Gastrocnemius medialis (tissue), 4 donors: Measurements from ENCODE around the gene KLHL29. TPM values are rescaled to one million over a fixed set of nuclear protein-coding genes. Genes with fewer than 3 reads are reported as not detected.

ENCODE experiments used
- ATAC-seq, 2 donors: fragments of 150-250 bp; one replicate each; pipeline ENCODE4 v1.9.1; 2016
- DNase-seq, 2 donors: peaks; one replicate each; pipeline ENCODE4 v3.0.0-alpha.2; 2019
- H3K27ac ChIP-seq, 4 donors: fragments of 200-600 bp; sonication (generic); 1 replicate in 1 of 4; 2 replicates in 3 of 4; pipeline ENCODE4 v1.5.1; 2016 to 2018; ENCODE audit warnings: mild to moderate bottlenecking in 2 of 4, moderate library complexity in 1 of 4
- H3K27me3 ChIP-seq, 3 donors: fragments of 200-600 bp; sonication (generic) in 2 of 3; 1 replicate in 1 of 3; 2 replicates in 2 of 3; pipeline versions ENCODE4 v1.5.1 to v1.6.0; 2016 to 2019; ENCODE audit warnings: mild to moderate bottlenecking in 1 of 3, moderate library complexity in 1 of 3
- H3K36me3 ChIP-seq, 2 donors: fragments of 200-600 bp; sonication (generic) in 1 of 2; one replicate each; pipeline ENCODE4 v1.5.1; 2017 to 2018
- H3K4me1 ChIP-seq, 2 donors: fragments of 200-600 bp; sonication (generic) in 1 of 2; one replicate each; pipeline ENCODE4 v1.5.1; 2016 to 2017; ENCODE audit warnings: mild to moderate bottlenecking in 2 of 2
- H3K4me3 ChIP-seq, 4 donors: fragments of 200-600 bp; sonication (generic) in 3 of 4; 1 replicate in 1 of 4; 2 replicates in 3 of 4; pipeline ENCODE4 v1.5.1; 2016 to 2019; ENCODE audit warnings: mild to moderate bottlenecking in 2 of 4
- H3K9me3 ChIP-seq, 3 donors: fragments of 200-600 bp; sonication (generic) in 2 of 3; 1 replicate in 1 of 3; 2 replicates in 2 of 3; pipeline ENCODE4 v1.5.1; 2016 to 2019
- CTCF ChIP-seq, 5 experiments: fragments of 450-650 bp in 3 of 5; fragments of 200-600 bp in 2 of 5; sonication (generic) in 2 of 5; IDR thresholded peaks in 4 of 5; conservative IDR thresholded peaks in 1 of 5; 1 replicate in 4 of 5; 2 replicates in 1 of 5; pipeline ENCODE4 v1.5.1; 2016 to 2019; ENCODE audit warnings: antibody characterized with exemption in 5 of 5, mild to moderate bottlenecking in 3 of 5, moderate library complexity in 3 of 5
- POLR2A ChIP-seq, 2 donors: fragments of 450-650 bp; IDR thresholded peaks; one replicate each; pipeline ENCODE4 v1.6.1; 2017; ENCODE audit warnings: antibody characterized with exemption in 2 of 2, mild to moderate bottlenecking in 2 of 2, moderate library complexity in 2 of 2
- in situ Hi-C, 4 donors: fragments of 200-750 bp; cut with MboI; loops; one replicate each; pipeline versions ENCODE4 v1.15.0 to v1.8.0; 2017; ENCODE audit warnings: low sequenced_read_pairs in 4 of 4
- intact Hi-C: fragments of 100-400 bp; cut with DNase I; formaldehyde crosslinking; loops from one replicate; pipeline ENCODE4 v1.15.1; 2023; ENCODE audit warnings: low total_unique reads
- total RNA-seq, 4 donors: library from RNA; depleted of rRNA; stranded (reverse); fragments of >200 nt; gene quantifications; one replicate each; pipeline versions ENCODE4 v1.1.0 to v1.2.3, GENCODE V29; 2016

The KLHL29 gene
- total RNA-seq, 4 donors from 2014 or later, result 4.3 to 24.9 (median 8.7) TPM

DNA sequence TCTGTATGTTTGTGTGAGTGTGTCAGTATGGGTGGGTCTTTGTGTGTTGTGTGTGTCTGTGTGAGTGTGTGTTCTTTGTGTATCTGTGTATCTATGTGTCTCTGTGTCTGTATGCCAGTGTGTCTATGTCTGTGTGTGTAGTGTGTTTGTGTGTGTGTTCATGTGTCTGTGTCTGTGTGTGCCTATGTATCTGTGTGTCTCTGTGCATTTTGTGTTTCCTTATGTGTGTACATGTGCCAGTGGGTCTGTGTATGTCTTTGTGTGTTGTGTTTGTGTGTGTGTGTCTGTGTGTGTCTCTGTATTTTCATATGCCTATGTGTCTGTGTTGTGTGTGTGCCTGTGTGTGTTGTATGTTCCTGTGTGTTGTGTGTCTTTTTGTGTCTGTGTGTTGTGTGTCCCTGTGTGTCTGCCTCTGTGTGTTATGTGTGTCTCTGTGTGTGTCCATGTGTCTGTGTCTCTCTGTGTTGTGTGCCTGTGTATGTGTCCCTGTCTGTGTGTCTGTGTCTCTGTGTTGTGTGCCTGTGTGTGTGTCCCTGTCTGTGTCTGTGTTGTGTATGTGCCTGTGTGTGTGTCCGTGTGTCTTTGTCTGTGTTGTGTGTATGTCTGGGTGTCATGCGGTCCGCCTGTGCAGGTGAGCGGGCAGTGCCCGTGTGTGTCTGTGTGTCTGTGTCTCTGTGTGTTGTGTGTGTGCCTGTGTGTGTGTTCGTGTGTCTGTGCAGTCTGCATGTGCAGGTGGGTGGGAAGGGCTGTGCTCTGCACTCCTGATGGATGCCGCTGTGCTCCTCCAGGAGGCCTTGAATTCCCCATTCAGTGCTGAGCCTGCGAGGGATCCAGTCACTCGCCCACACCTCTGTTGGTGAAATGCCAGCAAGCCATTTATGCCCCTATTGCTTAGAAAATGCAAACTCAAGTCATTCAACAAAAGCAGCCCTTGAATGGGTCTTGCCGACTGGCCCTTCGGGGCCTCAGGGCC is 37.4 kb downstream of the KLHL29 start:
- Histone ChIP-seq H3K4me3 (no peak overlapping the region), H3K9me3 (no peaks in the 10 kb centered on the region), H3K27ac (no peak overlapping the region), H3K4me1 (peaks cover 30 to 39% of the 10 kb centered on the region in 2 donors), H3K27me3 (no peaks in the 10 kb centered on the region), H3K36me3 (no peaks in the 10 kb centered on the region)
- ATAC-seq (no peak), DNase-seq (no peak)
- in situ Hi-C loops (loop anchor here in 1 of 4 donors (10.0 kb wide), 2 partner anchors 92 to 322 kb away; no protein-coding TSS in a partner anchor), intact Hi-C loops (no loop called here)
- TF ChIP-seq POLR2A (IDR thresholded peaks at IDR 0.05) (no peak), CTCF (IDR thresholded peaks at IDR 0.05 in 4 of 5, conservative IDR thresholded peaks at IDR 0.05 in 1 of 5) (no peak)

DNA sequence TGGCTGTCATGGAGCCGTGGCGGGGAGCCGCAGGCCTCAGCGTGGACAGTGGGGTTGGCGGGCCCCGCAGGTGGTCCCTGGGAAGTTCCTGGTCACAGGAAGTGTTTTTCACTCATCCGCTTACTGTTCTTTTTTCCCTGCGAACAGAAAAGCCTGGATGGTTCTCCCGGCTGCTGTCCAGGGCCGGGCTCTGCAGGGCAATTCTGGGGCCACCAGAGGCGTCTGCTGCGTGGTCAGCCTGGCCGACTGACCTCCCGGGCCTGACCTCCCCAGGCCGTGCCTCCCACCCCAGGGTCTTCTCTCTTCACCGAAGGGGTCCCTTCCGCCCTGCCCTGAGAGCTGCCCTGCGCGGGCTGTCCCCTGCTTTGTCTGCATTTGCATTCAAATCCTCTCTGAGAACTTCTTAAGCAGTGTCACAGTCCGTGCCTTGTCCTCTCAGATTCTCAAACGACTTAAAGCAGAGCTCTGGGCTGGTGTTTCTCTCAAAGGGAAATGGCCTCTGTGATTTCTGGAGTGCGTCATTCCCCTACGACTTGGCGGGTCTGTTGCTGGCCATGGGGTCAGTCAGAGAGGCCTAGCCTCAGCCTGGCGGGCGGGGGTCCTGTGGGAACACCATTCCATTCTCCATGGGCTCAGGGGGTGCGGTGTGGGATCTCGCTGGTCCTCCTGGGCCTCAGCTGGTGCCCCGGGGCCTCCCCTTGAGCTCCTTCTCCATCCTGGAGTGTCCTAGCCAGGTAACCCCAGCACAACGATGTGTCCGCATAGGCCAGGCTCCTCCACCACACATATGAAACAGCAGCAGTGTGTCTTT is 38.3 kb downstream of the KLHL29 start:
- Histone ChIP-seq H3K27me3 (no peaks in the 10 kb centered on the region), H3K9me3 (no peaks in the 10 kb centered on the region), H3K27ac (peak overlapping the region in 1 of 4 donors; percentile 14), H3K4me3 (no peak overlapping the region), H3K36me3 (no peaks in the 10 kb centered on the region), H3K4me1 (peaks cover 37 to 43% of the 10 kb centered on the region in 2 donors)
- TF ChIP-seq CTCF (IDR thresholded peaks at IDR 0.05 in 4 of 5, conservative IDR thresholded peaks at IDR 0.05 in 1 of 5) (no peak), POLR2A (IDR thresholded peaks at IDR 0.05) (no peak)
- intact Hi-C loops, result no loop called here
- in situ Hi-C loops, result loop anchor here in 1 of 4 donors (10.0 kb wide), 2 partner anchors 92 to 322 kb away; no protein-coding TSS in a partner anchor
- no peak for DNase-seq
- ATAC-seq, result no peak

DNA sequence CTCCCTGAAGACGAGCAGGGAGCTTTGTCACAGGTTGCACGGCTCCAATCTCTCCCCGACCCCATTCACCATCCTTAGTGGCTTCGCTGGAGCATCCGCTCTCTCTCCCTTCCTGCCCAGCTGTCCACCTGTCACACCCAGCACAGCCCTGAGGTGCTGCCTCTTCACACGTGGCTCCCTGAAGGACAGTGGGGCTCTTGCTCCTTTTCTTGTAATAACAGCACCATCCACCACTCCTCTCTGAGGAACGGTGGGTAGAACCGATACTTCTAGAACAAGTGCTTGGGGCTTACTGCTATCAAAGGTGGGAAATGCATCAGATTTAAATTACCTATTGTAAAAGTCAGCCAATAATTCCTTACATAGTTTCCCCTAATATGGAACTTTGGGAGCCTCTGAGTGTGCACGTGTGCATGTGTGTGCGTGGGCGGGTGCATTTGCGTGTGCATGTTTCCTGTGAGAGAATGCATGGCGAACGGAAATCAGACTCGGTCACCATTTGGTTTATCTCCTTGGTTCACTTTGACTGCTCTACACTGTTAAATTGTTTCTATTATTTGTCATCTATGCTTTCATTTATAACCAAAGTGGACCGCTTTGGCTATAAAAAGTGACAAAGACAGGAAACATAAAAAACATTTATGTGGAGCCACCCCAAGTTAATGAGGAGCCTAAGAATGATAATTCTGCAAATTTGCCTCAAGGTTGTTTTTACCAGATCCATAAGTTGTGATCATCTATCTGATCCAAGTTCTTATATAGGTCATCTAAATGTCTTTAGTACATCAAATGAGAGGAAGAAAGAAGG is 39.1 kb downstream of the KLHL29 start:
- in situ Hi-C loops, result loop anchor here in 1 of 4 donors (10.0 kb wide), 2 partner anchors 91 to 321 kb away; no protein-coding TSS in a partner anchor
- intact Hi-C loops, result no loop called here
- H3K9me3 ChIP-seq, result no peaks in the 10 kb centered on the region
- no peaks in the 10 kb centered on the region for H3K36me3 ChIP-seq
- H3K27ac ChIP-seq, result peak overlapping the region in 1 of 4 donors; percentile 14
- H3K4me1 ChIP-seq, result peaks cover 32 to 39% of the 10 kb centered on the region in 2 donors
- H3K27me3 ChIP-seq, result no peaks in the 10 kb centered on the region
- TF ChIP-seq CTCF (IDR thresholded peaks at IDR 0.05 in 4 of 5, conservative IDR thresholded peaks at IDR 0.05 in 1 of 5) (no peak), POLR2A (IDR thresholded peaks at IDR 0.05) (no peak)
- H3K4me3 ChIP-seq, result no peak overlapping the region
- ATAC-seq (no peak), DNase-seq (no peak)

DNA sequence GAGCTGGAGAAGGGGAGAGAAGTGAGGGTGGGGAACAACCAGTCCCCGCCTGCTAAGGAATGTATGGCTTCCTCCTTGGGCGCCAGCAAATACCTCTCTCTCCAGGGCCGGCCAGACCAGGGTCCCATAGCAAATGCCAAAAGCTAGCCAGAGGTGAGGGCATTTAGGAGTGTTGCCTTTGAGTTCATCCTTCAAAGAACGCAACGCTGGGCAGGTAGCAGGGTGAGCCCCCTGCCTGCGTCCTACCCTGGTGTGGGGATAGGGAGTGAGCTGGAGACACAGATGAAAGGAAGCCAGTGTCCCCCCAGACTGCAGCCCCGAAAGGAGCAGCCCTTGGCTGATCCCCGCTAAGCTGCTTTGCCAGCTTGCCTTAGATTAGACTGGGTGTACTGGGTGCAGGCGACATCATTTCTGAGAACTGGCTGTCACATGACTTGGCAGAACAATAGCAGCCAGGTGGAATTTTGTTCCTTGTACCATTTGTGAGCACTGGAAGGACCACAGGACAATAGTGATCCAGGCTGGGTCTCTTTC is 40.4 kb downstream of the KLHL29 start:
- intact Hi-C loops, result loop anchor here (5.0 kb wide), 1 partner anchor 172 kb away; no protein-coding TSS in a partner anchor
- peak overlapping the region; percentile 80 to 97 (median 90) for H3K27ac ChIP-seq
- DNase-seq (no peak), ATAC-seq (peak in 1 of 2 donors; percentile 2)
- peaks cover 30 to 43% of the 10 kb centered on the region in 2 donors for H3K4me1 ChIP-seq
- in situ Hi-C loops, result loop anchor here in 1 of 4 donors (10.0 kb wide), 2 partner anchors 89 to 319 kb away; no protein-coding TSS in a partner anchor
- H3K4me3 ChIP-seq, result no peak overlapping the region
- no peak for TF ChIP-seq POLR2A (IDR thresholded peaks at IDR 0.05)
- TF ChIP-seq CTCF (IDR thresholded peaks at IDR 0.05 in 4 of 5, conservative IDR thresholded peaks at IDR 0.05 in 1 of 5), result no peak
- H3K9me3 ChIP-seq, result no peaks in the 10 kb centered on the region
- H3K27me3 ChIP-seq, result no peaks in the 10 kb centered on the region
- H3K36me3 ChIP-seq, result no peaks in the 10 kb centered on the region
